GM18858 (cell line): ENCODE measurements around the gene FOXN1.

ENCODE experiments used
- ATAC-seq: cut with Tn5 transposase; IDR thresholded peaks from one replicate; pipeline ENCODE4 v1.9.1; 2021; ENCODE audit not compliant: unreplicated experiment

The FOXN1 gene

DNA sequence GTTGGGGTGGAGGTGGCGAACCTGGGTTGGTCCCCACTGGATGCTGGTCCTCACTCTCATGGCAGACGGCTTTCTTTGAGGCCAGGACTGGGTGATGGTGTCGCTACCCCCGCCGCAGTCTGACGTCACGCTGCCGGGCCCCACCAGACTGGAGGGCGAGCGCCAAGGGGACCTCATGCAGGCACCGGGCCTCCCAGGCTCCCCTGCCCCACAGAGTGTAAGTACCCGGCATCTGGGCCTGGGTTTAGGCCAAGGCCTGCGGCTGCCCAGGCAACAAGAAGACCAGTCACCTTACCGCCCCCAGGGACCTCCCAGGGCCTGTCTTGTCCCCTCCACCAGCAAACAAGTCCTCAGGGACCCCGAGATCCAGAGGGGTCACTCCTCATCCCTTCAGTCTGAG lies 17.7 kb downstream of the FOXN1 start:
- no peak for ATAC-seq

DNA sequence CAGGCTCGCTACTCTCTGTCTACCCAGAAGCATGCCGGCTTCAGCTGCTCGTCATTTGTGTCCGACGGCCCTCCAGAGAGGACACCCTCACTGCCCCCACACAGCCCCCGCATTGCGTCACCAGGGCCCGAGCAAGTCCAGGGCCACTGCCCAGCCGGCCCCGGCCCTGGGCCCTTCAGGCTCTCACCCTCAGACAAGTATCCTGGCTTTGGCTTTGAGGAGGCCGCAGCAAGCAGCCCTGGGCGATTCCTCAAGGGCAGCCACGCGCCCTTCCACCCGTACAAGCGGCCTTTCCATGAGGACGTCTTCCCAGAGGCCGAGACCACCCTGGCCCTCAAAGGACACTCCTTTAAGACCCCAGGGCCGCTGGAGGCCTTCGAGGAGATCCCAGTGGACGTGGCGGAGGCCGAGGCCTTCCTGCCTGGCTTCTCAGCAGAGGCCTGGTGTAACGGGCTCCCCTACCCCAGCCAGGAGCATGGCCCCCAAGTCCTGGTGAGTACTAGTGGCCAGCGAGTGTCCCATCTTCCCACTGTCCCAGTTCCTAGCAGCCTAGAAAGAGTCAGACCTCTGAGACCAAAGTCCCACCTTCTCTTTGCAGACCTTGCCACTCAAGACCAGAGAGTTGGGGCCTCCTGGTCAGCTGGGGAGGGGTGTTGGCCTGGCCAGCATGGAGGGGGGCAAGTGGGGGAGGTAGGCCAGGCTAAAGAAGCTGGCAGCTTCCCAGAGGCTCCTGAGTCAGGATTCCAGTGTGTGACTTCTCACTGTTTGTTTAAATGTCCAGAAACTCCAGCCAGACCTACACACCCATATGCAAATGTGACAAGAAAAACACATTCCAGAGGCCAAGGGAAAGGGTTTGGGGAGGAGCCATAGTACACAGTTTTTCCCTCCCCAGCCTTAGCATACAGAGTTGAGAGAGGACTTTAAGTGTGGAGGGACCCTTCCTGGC lies 18.6 kb downstream of the FOXN1 start:
- ATAC-seq, result no peak

DNA sequence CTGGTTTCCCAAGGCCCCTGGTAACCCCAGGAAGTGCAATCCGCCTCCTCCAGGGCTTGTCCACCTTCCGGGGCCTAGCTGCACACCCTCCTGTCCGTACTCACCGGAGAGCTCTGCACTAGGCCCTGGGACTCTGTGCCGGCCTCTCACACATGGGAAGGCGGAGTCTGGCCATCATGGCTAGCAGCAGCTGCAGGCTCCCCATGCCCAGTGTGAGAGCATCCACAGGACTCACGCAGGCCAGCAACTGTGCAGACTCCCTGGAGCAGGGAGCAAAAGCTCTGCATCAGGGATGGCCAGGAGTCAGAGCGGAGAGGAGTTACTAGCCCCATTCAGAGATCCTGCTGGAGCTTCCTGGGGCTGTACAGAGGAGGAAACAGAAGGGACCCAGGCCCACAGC lies 20.2 kb downstream of the FOXN1 start:
- ATAC-seq, result no peak

GRCh38 chr17:28527181-28527681 lies 21.1 kb downstream of the FOXN1 start:
- ATAC-seq, result no peak

DNA sequence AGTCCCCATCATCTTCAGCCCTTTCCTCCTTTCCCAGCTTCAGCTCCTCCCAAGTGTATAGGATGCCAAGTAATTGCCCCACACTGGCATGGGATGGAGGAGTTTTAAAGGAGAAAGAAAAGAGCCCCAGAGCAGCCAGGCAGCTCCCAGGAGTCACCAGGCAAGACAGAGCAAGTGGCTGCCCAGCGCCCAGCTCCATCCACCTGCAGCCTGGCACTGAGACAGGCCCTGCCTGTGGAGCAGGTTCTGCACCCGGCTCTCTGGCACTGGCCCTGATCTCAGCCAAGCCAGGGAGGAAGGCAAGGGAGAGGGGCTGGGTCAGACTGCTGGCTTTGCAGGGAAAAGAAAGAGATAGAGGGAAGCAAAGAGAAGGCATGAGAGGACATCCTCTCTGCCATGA lies 21.7 kb downstream of the FOXN1 start:
- no peak for ATAC-seq

GRCh38 chr17:28528327-28529012 lies 22.3 kb downstream of the FOXN1 start:
- no peak for ATAC-seq

GRCh38 chr17:28529013-28529400 lies 22.9 kb downstream of the FOXN1 start:
- ATAC-seq, result no peak

DNA sequence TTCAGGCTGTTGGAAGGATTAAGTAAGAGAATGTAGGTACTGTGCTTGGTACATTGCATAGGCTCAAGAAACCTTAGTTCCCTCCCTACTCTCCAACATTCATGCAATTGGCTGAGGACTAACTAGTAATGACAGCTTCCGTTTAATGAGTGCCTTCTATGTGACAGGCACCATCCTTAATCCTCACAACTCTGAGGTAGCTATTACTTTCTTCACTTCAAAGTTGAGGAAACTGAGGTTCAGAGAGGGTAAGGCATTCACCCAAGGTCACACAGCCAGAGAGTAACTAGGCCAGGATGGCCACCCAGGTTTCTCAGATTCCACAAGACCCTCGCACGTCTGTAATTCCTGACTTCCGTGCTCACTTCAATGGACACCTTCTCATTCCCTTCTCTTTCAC lies 24.1 kb downstream of the FOXN1 start:
- no peak for ATAC-seq

DNA sequence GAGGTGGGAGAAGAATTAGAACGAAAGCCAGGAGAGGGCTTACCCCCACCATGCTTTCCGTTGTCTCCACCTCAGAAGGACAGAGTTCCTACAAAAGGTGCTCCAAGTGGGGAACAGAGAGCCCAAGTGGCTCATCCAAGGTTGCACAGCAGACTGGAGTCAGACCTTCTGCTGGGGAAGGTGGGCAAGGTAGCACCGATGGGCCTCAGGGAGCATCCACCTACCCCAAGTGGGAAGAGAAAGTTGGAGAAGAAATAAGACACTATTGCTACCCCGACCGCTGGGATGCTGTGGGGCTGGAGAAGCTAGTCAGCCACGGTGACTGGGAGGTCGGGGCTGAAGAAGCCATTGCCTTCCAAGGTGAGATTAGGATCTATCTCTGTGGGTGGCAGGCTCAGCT lies 24.8 kb downstream of the FOXN1 start:
- no peak for ATAC-seq

DNA sequence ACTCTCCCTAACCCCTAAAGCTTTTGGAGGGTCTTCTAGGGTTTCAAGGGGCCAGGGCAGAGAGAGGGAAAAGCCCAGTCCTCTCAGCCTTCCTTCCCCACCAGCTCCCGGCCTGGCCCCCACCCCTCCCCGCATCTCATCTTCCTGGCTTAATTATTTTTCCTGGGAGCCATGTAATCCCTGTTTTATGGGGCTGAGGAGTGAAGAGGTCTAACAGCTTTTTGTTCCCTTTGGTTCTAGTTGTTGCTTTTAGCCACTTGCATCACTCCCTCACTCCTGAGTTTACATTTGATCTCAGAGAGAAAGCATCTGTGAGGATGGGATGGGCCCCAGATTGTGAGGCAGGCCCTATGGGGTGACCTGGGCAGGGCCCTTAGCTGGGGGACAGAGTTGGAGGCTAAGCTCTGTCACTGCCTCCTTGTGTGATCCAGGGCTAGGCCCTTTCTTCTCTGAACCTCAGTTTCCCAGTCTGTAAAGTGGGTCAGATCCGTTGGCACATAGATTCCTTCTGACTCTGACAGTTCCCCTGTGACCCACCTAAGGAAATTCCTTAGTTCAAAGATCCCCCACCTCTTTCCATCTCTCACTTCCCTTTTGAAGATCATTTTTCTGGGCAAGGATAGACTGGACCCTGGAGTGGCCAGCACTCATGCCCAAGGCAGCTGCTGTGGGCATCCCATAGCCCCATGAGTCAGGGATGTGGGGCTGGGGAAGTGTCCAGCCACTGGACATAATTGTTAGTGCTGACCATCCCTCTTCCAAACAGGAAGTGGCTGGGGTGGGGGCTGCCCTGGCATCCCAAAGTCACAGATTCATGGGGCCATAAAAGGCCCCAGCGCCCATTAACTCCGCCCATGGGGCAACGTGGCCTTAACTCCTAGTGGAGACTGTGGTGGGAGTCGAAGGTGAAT lies 26.2 kb downstream of the FOXN1 start:
- no peak for ATAC-seq

GRCh38 chr17:28533091-28533807 lies 27.1 kb downstream of the FOXN1 start:
- no peak for ATAC-seq

DNA sequence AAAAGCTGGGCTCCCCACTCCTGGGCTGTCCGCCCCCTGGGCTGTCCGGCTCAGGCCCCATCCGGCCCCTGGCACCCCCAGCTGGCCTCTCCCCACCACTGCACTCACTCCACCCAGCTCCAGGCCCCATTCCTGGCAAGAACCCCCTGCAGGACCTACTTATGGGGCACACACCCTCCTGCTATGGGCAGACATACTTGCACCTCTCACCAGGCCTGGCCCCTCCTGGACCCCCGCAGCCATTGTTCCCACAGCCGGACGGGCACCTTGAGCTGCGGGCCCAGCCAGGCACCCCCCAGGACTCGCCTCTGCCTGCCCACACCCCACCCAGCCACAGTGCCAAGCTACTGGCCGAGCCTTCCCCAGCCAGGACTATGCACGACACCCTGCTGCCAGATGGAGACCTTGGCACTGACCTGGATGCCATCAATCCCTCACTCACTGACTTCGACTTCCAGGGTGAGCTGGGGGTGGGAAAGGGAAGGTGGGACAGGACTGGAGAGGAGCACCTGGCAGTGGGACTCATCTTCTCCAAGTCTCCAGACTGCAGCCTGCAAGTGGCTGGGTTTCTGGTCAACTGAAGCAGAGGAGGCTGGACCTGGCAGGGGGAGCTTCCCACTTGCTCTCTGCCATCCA lies 28.7 kb downstream of the FOXN1 start:
- no peak for ATAC-seq

GRCh38 chr17:28536532-28537218 lies 30.5 kb downstream of the FOXN1 start:
- no peak for ATAC-seq

GRCh38 chr17:28537219-28537610 lies 31.1 kb downstream of the FOXN1 start:
- ATAC-seq, result no peak

- no peak for ATAC-seq
Observed at GRCh38 chr17:28538296-28538895, 32.2 kb downstream of the FOXN1 start.

- no peak for ATAC-seq
Observed at GRCh38 chr17:28540231-28540630, 34.1 kb downstream of the FOXN1 start.

DNA sequence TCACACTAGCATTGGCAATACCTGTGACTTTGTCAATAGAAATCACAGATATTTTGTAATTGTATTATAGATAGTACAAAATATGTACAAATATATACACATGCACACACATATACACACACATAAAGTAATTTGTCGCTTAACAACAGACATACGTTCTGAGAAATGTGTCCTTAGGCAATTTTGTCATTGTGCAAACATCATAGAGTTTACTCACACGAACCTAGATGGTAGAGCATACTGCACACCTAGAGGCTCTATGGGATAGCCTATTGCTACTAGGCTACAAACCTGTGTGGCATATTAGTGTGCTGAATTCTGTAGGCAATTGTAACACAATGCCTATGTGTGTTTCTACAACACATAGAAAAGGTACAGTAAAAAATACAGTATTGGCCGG lies 35.3 kb downstream of the FOXN1 start:
- no peak for ATAC-seq

DNA sequence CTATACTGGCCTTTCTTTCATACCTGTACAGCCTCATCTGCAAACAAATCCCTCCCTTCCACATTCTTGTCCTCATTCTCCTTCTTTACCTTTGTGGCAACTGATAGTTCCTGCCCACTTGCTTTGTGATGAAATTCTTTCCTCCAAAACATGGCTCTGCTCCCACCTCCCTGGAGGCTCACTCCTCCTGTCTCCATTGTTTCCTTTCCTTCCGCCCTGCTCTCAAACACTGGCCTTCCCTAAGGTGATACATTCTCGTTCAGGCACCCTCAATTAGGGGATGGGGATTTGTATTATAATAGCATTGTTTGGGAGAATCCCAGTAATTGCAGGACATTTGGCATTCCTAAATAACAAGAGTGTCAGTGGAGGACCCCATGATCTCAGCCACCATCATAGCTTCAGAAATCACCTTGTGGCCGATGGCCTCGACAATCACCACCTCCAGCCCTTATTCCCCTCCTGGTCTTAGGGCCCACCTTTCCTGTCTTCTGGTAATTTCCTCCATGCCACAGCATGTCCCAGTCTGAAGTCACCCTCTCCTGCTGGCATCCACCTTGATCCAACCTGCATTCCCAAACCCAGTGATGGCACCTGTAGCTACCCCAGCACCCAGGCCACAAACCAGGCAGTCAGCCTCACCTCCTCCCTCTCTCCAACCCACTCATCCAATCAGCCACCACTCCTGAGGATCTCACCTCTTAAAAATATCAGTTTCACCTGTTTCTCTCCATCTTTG lies 38.4 kb downstream of the FOXN1 start:
- ATAC-seq, result no peak
